Osteoblast (primary cell): ENCODE data around the gene SRGAP2C. TPM values are rescaled to one million over a fixed set of nuclear protein-coding genes. Genes with fewer than 3 reads are reported as not detected.
"Not testable (repeated sequence)": the region's sequence is repeated elsewhere in the genome, so short reads cannot be mapped to it uniquely, and the experiment has no call there.

ENCODE experiments used
- DNase-seq: peaks from one replicate; pipeline ENCODE4 v3.0.0; 2011; ENCODE audit warnings: low spot score, mixed read lengths; ENCODE audit not compliant: insufficient read length; ENCODE audit errors: missing footprints
- H2AFZ ChIP-seq: 2 replicates; pipeline ENCODE4 v1.6.0; 2011; ENCODE audit warnings: mild to moderate bottlenecking, low read length
- H3K27ac ChIP-seq: 2 replicates; pipeline ENCODE4 v1.5.1; 2011; ENCODE audit warnings: mild to moderate bottlenecking, low read depth, low read length, moderate library complexity
- H3K27me3 ChIP-seq: 2 replicates; pipeline ENCODE4 v1.6.0; 2012; ENCODE audit warnings: mild to moderate bottlenecking, control low read depth, inconsistent platforms, low read length, moderate library complexity; ENCODE audit not compliant: insufficient read depth
- H3K36me3 ChIP-seq: 2 replicates; pipeline ENCODE4 v1.5.1; 2011; ENCODE audit warnings: mild to moderate bottlenecking, low read length, control low read depth, moderate library complexity; ENCODE audit not compliant: insufficient read depth
- H3K4me1 ChIP-seq: 2 replicates; pipeline ENCODE4 v1.5.1; 2011; ENCODE audit warnings: mild to moderate bottlenecking, low read length, control low read depth, moderate library complexity; ENCODE audit not compliant: insufficient read depth
- H3K4me2 ChIP-seq: 2 replicates; pipeline ENCODE4 v1.6.0; 2011; ENCODE audit warnings: mild to moderate bottlenecking, low read length; ENCODE audit not compliant: insufficient read depth
- H3K4me3 ChIP-seq: fragments of 200-600 bp; sonication (generic); 3 replicates; pipeline ENCODE4 v1.5.1; 2012; ENCODE audit warnings: mild to moderate bottlenecking, low read length, inconsistent platforms; ENCODE audit not compliant: insufficient read depth
- H3K79me2 ChIP-seq: 2 replicates; pipeline ENCODE4 v1.6.0; 2012; ENCODE audit warnings: mild to moderate bottlenecking, low read length, control low read depth, inconsistent platforms; ENCODE audit not compliant: insufficient read depth
- H3K9me3 ChIP-seq: 2 replicates; pipeline ENCODE4 v1.5.1; 2011; ENCODE audit warnings: low read depth, low read length, control low read depth
- H4K20me1 ChIP-seq: 2 replicates; pipeline ENCODE4 v1.6.0; 2012; ENCODE audit warnings: mild to moderate bottlenecking, low read length, control low read depth; ENCODE audit not compliant: insufficient read depth
- CTCF ChIP-seq: IDR thresholded peaks from 2 replicates; pipeline ENCODE4 v1.5.1; 2011; ENCODE audit warnings: mild to moderate bottlenecking, low read depth, low read length, moderate library complexity; ENCODE audit errors: extremely low read depth
- total RNA-seq: library from RNA; depleted of rRNA; stranded (reverse); fragments of >200 nt; gene quantifications from 2 replicates; pipeline ENCODE4 v1.2.3, GENCODE V29; 2012

SRGAP2C gene
- total RNA-seq, 1 donor, result 36.9 TPM

DNA sequence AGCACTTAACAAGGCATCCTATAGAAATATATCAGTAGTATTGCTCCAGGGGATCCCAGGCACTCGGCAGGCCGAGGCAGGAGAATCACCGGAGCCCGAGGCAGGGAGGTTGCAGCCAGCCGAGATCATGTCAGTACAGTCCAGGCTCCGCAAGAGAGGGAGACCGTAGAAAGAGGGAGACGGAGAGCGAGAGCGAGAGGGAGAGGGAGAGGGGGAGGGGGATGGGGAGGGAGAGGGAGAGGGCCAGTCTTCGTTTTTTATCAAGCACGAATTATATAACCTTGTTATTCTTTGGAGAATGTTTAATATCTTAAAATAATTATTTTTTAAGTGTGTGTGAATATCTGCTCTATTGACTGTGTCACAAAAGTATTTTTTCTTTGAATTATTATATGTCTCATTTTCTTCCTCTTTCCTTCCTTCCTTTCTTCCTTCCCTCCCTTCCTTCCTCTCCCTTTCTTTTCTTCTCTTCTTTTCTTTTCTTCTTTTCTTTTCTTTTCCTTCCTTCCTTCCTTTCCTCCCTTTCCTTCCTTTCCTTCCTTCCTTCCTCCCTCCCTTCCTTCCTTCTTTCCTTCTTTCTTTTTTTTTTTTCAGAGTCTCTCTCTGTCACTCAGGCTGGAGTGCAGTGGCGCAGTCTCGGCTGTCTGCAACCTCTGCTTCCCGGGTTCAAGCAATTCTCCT, 233.7 kb downstream of the SRGAP2C start:
- TF ChIP-seq CTCF, result no peak
- Histone ChIP-seq H2AFZ (no peak overlapping the region), H3K79me2 (no peaks in the 10 kb centered on the region), H3K36me3 (no peaks in the 10 kb centered on the region), H3K4me2 (no peak overlapping the region), H3K9me3 (no peaks in the 10 kb centered on the region), H3K27ac (no peak overlapping the region), H3K4me1 (no peaks in the 10 kb centered on the region), H3K27me3 (no peaks in the 10 kb centered on the region), H4K20me1 (no peaks in the 10 kb centered on the region), H3K4me3 (no peak overlapping the region)
- DNase-seq, result no peak

GRCh38 chr1:121419050-121419615, 234.4 kb downstream of the SRGAP2C start:
- H3K4me2 ChIP-seq, H3K4me1 ChIP-seq, DNase-seq, H3K9me3 ChIP-seq, H2AFZ ChIP-seq, H3K27me3 ChIP-seq, H3K79me2 ChIP-seq, H3K36me3 ChIP-seq, H3K4me3 ChIP-seq, H3K27ac ChIP-seq, H4K20me1 ChIP-seq: not testable (repeated sequence)

GRCh38 chr1:121421490-121421889, 236.7 kb downstream of the SRGAP2C start:
- not testable (repeated sequence) for DNase-seq, H3K4me2 ChIP-seq, H4K20me1 ChIP-seq, H3K36me3 ChIP-seq, H3K79me2 ChIP-seq, H3K27me3 ChIP-seq, H3K4me1 ChIP-seq, H2AFZ ChIP-seq, H3K9me3 ChIP-seq, H3K4me3 ChIP-seq, H3K27ac ChIP-seq

DNA sequence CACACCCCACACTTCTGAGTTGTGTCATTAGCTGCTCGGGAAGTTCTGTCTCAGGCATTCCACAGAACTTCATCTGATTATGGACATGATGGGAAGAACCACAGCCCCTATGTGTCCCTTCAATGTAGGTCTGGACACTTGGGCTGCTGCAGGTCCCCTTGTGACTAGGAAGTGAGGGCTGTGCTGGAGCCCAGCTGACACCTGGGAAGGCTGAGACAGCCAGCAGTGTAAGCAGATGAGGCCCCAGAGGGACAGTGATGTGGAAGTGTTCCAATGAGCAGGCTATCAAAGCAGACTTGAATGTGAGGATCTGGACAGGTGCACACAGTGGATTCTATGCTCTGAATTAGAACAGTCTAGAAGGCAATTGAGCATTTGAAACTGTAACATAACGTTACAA, 239.2 kb downstream of the SRGAP2C start:
- not testable (repeated sequence) for H3K4me2 ChIP-seq, H3K79me2 ChIP-seq, H3K27me3 ChIP-seq, H3K4me3 ChIP-seq, DNase-seq, H3K4me1 ChIP-seq, H4K20me1 ChIP-seq, H2AFZ ChIP-seq, H3K27ac ChIP-seq, H3K36me3 ChIP-seq, H3K9me3 ChIP-seq

DNA sequence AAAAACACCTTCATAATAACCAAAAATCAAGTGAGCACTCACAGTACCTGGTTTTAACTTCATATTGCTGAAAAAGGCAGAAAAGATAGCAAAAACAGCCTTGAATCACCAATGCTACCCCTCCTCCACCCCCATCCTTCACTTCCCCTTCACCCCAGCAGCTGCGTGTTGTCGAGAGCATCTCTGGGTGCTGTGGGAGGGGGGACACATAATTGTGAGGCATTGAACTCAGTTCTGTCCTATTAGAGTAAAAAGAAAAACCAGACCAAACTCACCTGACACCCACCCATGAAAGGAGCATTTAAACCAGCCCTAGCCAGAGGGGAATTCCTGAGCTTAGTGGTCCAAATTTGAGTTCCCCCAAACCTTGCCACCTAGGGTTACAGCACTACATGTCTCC, 248.7 kb downstream of the SRGAP2C start:
- H4K20me1 ChIP-seq, DNase-seq, H2AFZ ChIP-seq, H3K4me1 ChIP-seq, H3K27ac ChIP-seq, H3K27me3 ChIP-seq, H3K4me3 ChIP-seq, H3K9me3 ChIP-seq, H3K79me2 ChIP-seq, H3K36me3 ChIP-seq, H3K4me2 ChIP-seq: not testable (repeated sequence)

DNA sequence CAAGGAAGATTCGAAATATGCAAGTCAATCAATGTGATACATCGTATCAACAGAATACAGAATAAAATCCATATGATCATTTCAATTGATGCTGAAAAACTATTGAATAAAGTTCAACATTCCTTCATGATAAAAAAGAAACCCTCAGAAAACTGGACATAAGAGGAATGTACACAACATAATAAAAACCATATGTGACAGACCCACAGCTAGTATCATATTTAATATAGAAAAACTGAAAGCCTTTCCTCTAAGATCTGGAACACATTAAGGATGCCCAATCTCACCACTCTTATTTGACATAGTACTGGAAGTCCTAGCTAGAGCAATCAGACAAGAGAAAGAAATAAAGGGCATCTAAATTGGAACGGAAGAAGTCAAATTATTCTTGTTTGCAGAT, 254.1 kb downstream of the SRGAP2C start:
- H3K4me3 ChIP-seq, H4K20me1 ChIP-seq, H3K27me3 ChIP-seq, DNase-seq, H3K9me3 ChIP-seq, H2AFZ ChIP-seq, H3K4me1 ChIP-seq, H3K4me2 ChIP-seq, H3K27ac ChIP-seq, H3K79me2 ChIP-seq, H3K36me3 ChIP-seq: not testable (repeated sequence)
